Tibial nerve (tissue), 4 donors: ENCODE results near the gene HPSE2.

Experiments
- CTCF ChIP-seq, 5 experiments: fragments of 200-600 bp in 3 of 5; fragments of 450-650 bp in 2 of 5; sonication (generic) in 3 of 5; IDR thresholded peaks; one replicate each; pipeline ENCODE4 v1.5.1; 2016 to 2019; ENCODE audit warnings: antibody characterized with exemption in 5 of 5, mild to moderate bottlenecking in 3 of 5, moderate library complexity in 2 of 5
- EP300 ChIP-seq, 2 donors: sonication (generic); formaldehyde crosslinking; IDR thresholded peaks; one replicate each; pipeline ENCODE4 v1.6.1; 2017; ENCODE audit warnings: antibody characterized with exemption in 2 of 2, mild to moderate bottlenecking in 1 of 2
- POLR2A ChIP-seq, 2 donors: fragments of 450-650 bp; IDR thresholded peaks; one replicate each; pipeline ENCODE4 v1.6.1; 2017; ENCODE audit warnings: antibody characterized with exemption in 2 of 2, mild to moderate bottlenecking in 2 of 2, moderate library complexity in 2 of 2

GRCh38 chr10:98438715-98439114, 796.9 kb downstream of the HPSE2 start:
- TF ChIP-seq CTCF (IDR thresholded peaks at IDR 0.05) = no peak
- no peak for TF ChIP-seq POLR2A (IDR thresholded peaks at IDR 0.05)
- TF ChIP-seq EP300 (IDR thresholded peaks at IDR 0.05) = no peak
